Memory B cell (primary cell): ENCODE results near the gene OR10T2.
"Not testable (repeated sequence)": the region's sequence is repeated elsewhere in the genome, so short reads cannot be mapped to it uniquely, and the experiment has no call there.

Experiments
- ATAC-seq: fragments of 150-1000 bp; cut with Tn5 transposase; 2 replicates; pipeline ENCODE4 v1.10.0; 2021; ENCODE audit warnings: low read depth, mild to moderate bottlenecking, moderate library complexity
- DNase-seq, 2 donors: peaks; one replicate each; pipeline ENCODE4 v3.0.0; 2022; ENCODE audit warnings: low spot score in 2 of 2
- H3K27ac Mint-ChIP-seq: one replicate; pipeline ENCODE4 v1.8.0; 2022; ENCODE audit warnings: mild to moderate bottlenecking, moderate library complexity, mixed read lengths
- H3K27me3 Mint-ChIP-seq: one replicate; pipeline ENCODE4 v1.8.0; 2022; ENCODE audit warnings: mixed read lengths
- H3K36me3 Mint-ChIP-seq: one replicate; pipeline ENCODE4 v1.8.0; 2022; ENCODE audit warnings: mild to moderate bottlenecking, mixed read lengths
- H3K4me1 Mint-ChIP-seq: one replicate; pipeline ENCODE4 v1.8.0; 2022; ENCODE audit warnings: mixed read lengths
- H3K4me3 Mint-ChIP-seq: one replicate; pipeline ENCODE4 v1.8.0; 2022; ENCODE audit warnings: mild to moderate bottlenecking, moderate library complexity, mixed read lengths
- H3K9me3 Mint-ChIP-seq: one replicate; pipeline ENCODE4 v1.8.0; 2022; ENCODE audit warnings: mixed read lengths

OR10T2 gene, protein sequence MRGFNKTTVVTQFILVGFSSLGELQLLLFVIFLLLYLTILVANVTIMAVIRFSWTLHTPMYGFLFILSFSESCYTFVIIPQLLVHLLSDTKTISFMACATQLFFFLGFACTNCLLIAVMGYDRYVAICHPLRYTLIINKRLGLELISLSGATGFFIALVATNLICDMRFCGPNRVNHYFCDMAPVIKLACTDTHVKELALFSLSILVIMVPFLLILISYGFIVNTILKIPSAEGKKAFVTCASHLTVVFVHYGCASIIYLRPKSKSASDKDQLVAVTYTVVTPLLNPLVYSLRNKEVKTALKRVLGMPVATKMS

DNA sequence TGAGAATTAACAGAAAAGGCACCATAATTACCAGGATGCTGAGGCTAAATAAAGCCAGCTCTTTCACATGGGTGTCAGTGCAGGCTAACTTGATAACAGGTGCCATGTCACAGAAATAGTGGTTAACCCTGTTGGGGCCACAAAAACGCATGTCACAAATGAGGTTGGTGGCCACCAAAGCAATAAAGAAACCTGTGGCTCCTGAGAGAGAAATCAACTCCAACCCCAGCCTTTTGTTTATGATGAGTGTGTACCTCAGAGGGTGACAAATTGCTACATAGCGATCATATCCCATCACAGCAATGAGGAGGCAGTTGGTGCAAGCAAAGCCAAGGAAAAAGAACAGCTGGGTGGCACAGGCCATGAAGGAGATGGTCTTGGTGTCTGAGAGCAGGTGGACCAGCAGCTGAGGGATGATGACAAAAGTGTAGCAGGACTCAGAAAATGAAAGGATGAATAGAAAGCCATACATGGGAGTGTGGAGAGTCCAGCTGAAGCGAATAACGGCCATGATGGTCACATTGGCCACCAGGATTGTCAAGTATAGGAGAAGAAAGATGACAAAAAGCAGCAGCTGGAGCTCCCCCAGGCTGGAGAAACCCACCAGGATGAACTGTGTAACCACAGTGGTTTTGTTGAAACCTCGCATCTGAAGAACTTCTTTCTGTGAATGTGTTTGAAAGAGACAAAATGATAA lies at the start of gene OR10T2:
Gene OR10T2 (minus strand): TSS at position 649 of the 697 bp plus-strand sequence. CDS start 0 bp downstream, at position 649.
- H3K4me3 Mint-ChIP-seq, result no peak within 1 kb of the TSS
- no peaks in the 10 kb centered on the region for H3K27me3 Mint-ChIP-seq
- H3K9me3 Mint-ChIP-seq, result no peaks in the 10 kb centered on the region
- no peaks in the 10 kb centered on the region for H3K36me3 Mint-ChIP-seq
- DNase-seq (no peak), ATAC-seq (no peak)
- no peak within 1 kb of the TSS for H3K27ac Mint-ChIP-seq
- H3K4me1 Mint-ChIP-seq, result peaks cover 14% of the 10 kb centered on the region

DNA sequence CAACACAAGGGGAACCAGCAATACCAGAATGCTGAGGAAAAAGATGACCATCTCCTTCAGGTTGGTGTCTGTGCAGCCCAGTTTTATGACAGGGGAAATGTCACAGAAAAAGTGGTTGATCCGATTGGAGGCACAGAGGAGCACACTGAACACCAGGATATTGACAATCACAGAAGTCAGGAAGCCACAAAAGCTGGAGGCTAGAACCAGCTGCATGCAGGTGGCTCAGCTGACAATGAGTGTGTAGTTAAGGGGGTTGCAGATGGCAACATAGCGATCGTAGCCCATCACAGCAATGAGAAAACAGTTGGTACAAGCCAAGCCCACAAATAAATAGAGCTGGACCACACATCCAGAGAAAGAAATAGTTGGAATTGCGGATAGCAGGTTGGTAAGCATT lies 46.1 kb upstream of the OR10T2 start:
- DNase-seq, result no peak
- no peak overlapping the region for H3K4me3 Mint-ChIP-seq
- H3K27me3 Mint-ChIP-seq, result peaks cover 9% of the 10 kb centered on the region
- no peak for ATAC-seq
- H3K4me1 Mint-ChIP-seq, result peaks cover 2% of the 10 kb centered on the region
- no peaks in the 10 kb centered on the region for H3K9me3 Mint-ChIP-seq
- H3K27ac Mint-ChIP-seq, result no peak overlapping the region
- no peaks in the 10 kb centered on the region for H3K36me3 Mint-ChIP-seq

DNA sequence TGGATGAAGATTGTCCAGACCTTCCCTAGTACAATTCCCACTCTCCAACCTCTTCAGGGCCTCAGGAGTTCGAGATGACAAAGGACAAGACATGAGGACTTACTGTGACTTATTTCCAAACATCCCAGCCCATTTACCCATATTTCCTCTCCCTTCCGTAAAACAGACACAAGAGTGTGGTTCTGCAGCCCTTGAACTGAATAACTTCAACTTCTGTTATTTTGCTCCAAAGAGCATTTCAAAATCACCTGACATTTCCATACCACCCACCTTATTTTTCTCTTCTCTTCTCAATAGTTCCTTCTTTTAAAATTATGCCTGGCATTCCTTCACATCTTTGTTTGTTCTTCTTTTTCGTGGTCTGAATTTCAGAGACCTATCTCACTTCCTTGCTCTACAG lies 35.5 kb upstream of the OR10T2 start:
- no peak overlapping the region for H3K4me3 Mint-ChIP-seq
- H3K27ac Mint-ChIP-seq, result no peak overlapping the region
- peaks cover 5% of the 10 kb centered on the region for H3K27me3 Mint-ChIP-seq
- H3K9me3 Mint-ChIP-seq, result peaks cover 8% of the 10 kb centered on the region
- no peaks in the 10 kb centered on the region for H3K4me1 Mint-ChIP-seq
- ATAC-seq, result no peak
- peaks cover 5% of the 10 kb centered on the region for H3K36me3 Mint-ChIP-seq
- no peak for DNase-seq

DNA sequence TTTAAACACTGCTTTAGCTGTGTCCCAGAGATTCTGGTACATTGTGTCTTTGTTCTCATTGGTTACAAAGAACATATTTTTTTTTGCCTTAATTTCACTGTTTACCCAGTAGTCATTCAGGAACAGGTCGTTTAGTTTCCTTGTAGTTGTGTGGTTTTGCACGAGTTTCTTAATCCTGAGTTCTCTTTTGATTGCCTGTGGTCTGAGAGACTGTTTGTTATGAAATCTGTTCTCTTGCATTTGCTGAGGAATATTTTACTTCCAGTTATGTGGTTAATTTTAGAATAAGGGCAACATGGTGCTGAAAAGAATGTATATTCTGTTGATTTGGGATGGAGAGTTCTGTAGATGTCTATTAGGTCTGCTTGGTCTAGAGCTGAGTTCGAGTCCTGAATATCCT lies 30.9 kb upstream of the OR10T2 start:
- not testable (repeated sequence) for H3K4me1 Mint-ChIP-seq, H3K27me3 Mint-ChIP-seq, H3K36me3 Mint-ChIP-seq, DNase-seq, H3K27ac Mint-ChIP-seq, H3K4me3 Mint-ChIP-seq, ATAC-seq, H3K9me3 Mint-ChIP-seq

DNA sequence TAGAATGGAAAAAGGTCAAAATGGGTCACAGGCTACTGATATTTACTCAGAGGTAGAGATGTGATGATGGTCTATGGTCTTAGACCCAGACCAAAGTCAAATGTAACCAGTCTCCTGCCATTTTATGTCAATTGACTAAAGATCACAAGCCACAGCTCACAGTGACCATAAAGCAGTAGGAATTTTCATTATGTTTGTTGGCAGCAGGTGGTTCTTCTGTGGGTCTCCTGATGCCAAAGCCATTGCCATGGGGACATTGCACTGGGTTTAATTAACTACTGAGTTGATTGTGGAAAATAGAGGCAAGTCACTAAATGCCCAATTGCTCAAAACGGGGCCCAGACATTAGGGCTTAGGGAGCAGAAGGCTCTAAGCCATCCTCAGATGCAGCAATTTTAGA lies 26.9 kb upstream of the OR10T2 start, which contains the start of gene OR10K2:
Gene OR10K2 (minus strand): TSS at position 101 of the 400 bp plus-strand sequence. CDS start 5,371 bp downstream, outside the sequence.
- Mint-ChIP-seq H3K27me3 (peaks cover 2% of the 10 kb centered on the region), H3K36me3 (peaks cover 2% of the 10 kb centered on the region), H3K9me3 (peaks cover 5% of the 10 kb centered on the region), H3K4me1 (no peaks in the 10 kb centered on the region), H3K27ac (no peak within 1 kb of the TSS), H3K4me3 (no peak within 1 kb of the TSS)
- DNase-seq, result no peak
- no peak for ATAC-seq

DNA sequence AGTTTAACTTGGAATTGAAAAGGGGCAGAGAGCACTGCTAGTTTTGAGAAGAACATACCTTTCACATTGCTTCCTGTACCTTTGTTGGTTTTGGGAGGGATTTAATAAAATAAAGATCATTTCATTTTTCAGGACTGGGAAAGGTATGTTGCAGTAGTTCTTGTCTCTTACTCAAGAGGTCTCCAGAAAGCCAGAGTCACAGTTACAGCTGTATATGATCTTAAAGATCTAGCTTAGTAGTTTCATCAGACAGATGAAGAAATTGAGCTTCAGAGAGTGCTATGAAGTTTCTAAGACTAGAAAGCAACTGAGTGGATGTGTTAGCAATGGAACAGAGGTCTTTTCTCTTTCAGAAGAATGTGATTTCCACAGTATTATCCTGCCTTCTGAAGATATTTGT lies 25.8 kb upstream of the OR10T2 start:
- no peak for DNase-seq
- Mint-ChIP-seq H3K4me1 (no peaks in the 10 kb centered on the region), H3K36me3 (peaks cover 2% of the 10 kb centered on the region), H3K27me3 (no peaks in the 10 kb centered on the region), H3K9me3 (peaks cover 2% of the 10 kb centered on the region), H3K4me3 (no peak overlapping the region), H3K27ac (no peak overlapping the region)
- no peak for ATAC-seq

DNA sequence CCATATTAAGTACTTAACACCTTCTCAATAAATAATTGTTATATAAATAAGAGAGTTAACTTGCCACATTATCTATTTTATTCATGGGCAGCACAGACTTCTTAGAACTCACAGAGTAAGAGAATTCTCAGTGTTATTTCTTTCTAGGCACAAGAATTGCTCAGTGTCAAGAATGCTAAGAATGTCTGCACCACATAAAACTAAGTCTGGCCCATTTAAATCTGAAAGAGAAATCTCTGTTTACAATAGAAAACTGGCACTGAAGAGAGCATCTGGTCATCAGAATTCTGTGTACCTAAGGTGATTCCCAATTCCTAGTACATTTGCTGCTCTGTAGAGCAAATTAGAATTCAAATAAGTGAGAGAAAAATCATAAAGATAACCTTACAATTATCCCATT lies 22.9 kb upstream of the OR10T2 start:
- no peak overlapping the region for H3K27ac Mint-ChIP-seq
- DNase-seq (no peak), ATAC-seq (no peak)
- H3K36me3 Mint-ChIP-seq, result no peaks in the 10 kb centered on the region
- H3K9me3 Mint-ChIP-seq, result no peaks in the 10 kb centered on the region
- H3K27me3 Mint-ChIP-seq, result no peaks in the 10 kb centered on the region
- H3K4me1 Mint-ChIP-seq, result no peaks in the 10 kb centered on the region
- H3K4me3 Mint-ChIP-seq, result no peak overlapping the region

DNA sequence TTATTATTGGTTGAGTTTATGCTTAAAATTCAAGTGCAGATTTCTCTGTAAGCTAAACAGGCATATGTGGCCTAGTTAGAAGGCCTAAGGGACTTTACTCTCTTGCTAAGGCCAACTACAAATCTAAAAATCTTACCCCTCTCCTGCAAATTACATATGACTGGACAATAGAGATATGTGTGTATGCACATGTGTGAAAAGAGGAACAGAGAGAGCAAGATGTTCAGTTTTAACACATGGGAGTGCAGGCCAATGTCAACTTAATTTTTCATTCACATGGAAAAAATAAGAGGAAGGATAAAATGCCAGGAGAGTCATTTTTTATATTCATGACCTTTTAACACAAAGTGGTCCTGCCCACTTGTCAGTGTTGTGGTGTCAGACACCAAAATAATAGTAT lies 18.3 kb upstream of the OR10T2 start:
- ATAC-seq, result no peak
- Mint-ChIP-seq H3K36me3 (no peaks in the 10 kb centered on the region), H3K4me1 (no peaks in the 10 kb centered on the region), H3K27me3 (no peaks in the 10 kb centered on the region), H3K27ac (no peak overlapping the region), H3K9me3 (no peaks in the 10 kb centered on the region), H3K4me3 (no peak overlapping the region)
- DNase-seq, result no peak

DNA sequence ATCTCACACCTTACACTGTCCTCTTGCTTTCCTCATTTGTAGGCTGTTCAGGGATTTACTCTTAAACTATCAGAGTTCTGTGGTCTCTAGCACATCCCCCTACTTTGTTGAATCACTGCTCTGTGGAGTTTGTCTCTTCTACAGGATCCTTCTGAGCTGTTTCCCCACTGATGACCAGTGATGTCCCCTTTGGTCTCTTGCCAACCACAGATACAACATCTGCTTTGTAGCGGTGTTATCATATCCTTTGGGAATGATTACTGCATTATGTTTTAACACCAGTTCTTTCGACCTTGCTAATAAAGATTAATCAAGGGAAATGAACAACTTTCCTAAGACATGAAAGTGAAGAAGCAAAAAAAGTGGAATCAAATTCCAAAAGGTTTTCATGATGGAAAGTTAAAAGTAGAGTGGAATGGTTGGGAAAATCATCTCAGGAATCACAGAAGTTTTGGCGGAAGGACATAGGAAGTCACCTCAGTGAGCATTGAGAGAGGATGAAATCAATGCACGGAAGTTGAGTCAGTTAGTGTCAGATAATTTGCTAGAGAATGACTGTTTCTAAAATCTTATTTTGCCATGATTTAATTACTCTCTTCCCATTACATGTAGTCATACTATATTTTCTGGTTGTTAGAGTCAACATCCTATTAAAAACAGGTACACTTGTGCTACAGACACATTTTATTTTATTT lies 15.5 kb upstream of the OR10T2 start:
- Mint-ChIP-seq H3K4me3 (no peak overlapping the region), H3K36me3 (no peaks in the 10 kb centered on the region), H3K27ac (no peak overlapping the region), H3K9me3 (no peaks in the 10 kb centered on the region), H3K4me1 (no peaks in the 10 kb centered on the region), H3K27me3 (no peaks in the 10 kb centered on the region)
- no peak for ATAC-seq
- DNase-seq, result no peak

DNA sequence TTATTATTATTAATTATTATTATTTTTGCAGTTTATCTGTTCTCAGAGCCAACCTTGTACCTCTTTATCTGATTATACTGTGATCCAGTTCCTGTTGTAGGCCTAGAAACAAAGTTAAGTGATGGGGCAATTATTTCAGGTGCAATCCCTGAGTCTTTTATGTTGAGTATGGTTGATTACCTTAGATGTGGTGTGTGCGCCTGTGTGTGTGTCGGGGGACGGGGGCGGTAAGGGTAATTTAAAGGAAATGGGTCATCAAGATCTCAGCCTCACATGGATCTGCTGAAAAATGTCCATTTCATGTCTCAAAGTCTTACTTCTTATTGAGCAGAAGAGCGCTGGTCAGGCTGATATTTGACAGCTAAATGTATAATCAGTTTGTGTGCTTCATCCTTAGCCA lies 7.8 kb upstream of the OR10T2 start:
- no peaks in the 10 kb centered on the region for H3K36me3 Mint-ChIP-seq
- no peak for DNase-seq
- no peaks in the 10 kb centered on the region for H3K27me3 Mint-ChIP-seq
- no peaks in the 10 kb centered on the region for H3K4me1 Mint-ChIP-seq
- no peak overlapping the region for H3K27ac Mint-ChIP-seq
- ATAC-seq, result no peak
- H3K4me3 Mint-ChIP-seq, result no peak overlapping the region
- H3K9me3 Mint-ChIP-seq, result no peaks in the 10 kb centered on the region

DNA sequence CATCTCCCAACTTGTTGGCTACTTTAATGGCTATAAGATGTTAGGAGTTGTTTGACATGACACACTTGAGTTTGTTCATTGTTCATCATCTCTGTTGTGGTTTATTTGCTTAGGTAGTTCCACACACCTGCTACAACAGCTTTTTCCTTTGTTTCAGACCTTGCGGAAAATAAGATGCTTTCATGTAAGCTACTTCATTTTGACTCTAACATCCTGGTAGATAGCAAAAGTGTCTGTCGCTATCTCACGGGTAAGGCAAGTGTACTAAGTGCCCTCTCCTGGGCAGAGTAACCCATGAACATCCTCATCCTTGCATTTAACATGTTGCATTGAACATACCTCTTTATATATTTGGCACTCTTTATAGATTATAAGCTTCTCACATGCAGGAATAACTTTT lies 1.6 kb upstream of the OR10T2 start:
- H3K36me3 Mint-ChIP-seq, result no peaks in the 10 kb centered on the region
- H3K27me3 Mint-ChIP-seq, result no peaks in the 10 kb centered on the region
- H3K9me3 Mint-ChIP-seq, result no peaks in the 10 kb centered on the region
- H3K27ac Mint-ChIP-seq, result no peak overlapping the region
- H3K4me1 Mint-ChIP-seq, result peaks cover 6% of the 10 kb centered on the region
- ATAC-seq (no peak), DNase-seq (no peak)
- H3K4me3 Mint-ChIP-seq, result no peak overlapping the region

DNA sequence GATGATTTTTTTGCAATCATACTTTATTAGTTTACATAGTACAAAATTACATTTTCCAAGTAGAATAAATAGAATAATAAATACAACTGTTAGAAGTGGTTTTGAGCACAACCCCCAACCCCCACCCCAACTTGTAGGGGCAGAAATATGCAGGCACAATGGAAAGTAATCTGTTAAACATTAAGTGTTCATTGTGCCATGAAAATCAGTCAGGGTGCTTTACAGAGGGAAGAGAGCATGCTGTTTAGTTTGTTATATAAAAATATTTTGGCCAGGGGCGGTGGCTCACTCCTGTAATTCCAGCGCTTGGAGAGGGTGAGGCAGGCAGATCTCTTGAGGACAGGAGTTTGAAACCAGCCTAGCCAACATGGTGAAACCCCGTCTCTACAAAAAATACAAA lies 2.6 kb downstream of the OR10T2 start:
- no peak overlapping the region for H3K27ac Mint-ChIP-seq
- peaks cover 14% of the 10 kb centered on the region for H3K4me1 Mint-ChIP-seq
- H3K9me3 Mint-ChIP-seq, result peaks cover 2% of the 10 kb centered on the region
- H3K4me3 Mint-ChIP-seq, result no peak overlapping the region
- ATAC-seq (no peak), DNase-seq (no peak)
- no peaks in the 10 kb centered on the region for H3K27me3 Mint-ChIP-seq
- H3K36me3 Mint-ChIP-seq, result no peaks in the 10 kb centered on the region

DNA sequence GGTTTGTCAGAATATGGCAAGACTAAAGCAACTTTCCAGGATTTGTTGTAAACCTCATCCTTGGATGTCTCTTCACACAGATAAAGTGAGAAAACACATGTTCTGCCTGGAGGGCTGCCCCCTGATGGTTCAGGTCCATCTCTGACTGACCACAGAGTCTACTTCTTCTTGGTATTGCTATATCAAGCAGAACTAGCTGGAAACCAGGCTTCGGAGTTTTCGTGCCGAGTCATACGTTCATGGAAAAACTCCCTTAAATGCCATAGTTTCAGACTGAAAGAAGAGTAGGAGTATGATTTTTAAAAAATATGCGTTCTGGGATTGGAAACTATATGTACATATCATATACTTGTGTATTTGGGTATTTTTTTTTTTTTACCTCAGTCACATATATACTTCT lies 5.8 kb downstream of the OR10T2 start:
- ATAC-seq (no peak), DNase-seq (no peak)
- peaks cover 2% of the 10 kb centered on the region for H3K9me3 Mint-ChIP-seq
- no peaks in the 10 kb centered on the region for H3K27me3 Mint-ChIP-seq
- no peak overlapping the region for H3K4me3 Mint-ChIP-seq
- peaks cover 10% of the 10 kb centered on the region for H3K4me1 Mint-ChIP-seq
- H3K36me3 Mint-ChIP-seq, result no peaks in the 10 kb centered on the region
- no peak overlapping the region for H3K27ac Mint-ChIP-seq

DNA sequence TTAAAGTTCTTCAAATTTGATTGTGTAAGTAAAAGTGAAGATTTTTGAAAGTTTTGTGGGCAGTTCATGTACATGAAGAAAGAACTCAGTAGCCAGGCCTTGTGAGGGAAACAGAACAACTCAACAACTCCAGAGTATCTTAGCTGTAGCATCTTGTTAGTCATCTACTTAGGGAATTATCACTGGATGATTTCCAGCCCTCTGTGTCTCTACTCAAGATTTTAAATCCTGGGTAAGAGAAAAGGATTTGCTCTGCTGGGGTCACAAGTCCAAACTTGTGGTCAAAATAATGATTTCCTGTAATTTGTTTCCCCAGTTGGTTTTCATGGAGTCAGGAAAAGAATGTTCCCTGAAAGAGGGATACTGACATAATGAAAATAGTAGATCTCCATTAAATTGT lies 8.2 kb downstream of the OR10T2 start:
- peaks cover 3% of the 10 kb centered on the region for H3K9me3 Mint-ChIP-seq
- H3K36me3 Mint-ChIP-seq, result no peaks in the 10 kb centered on the region

More for the DNA sequence above, 8.2 kb downstream of the OR10T2 start:
- Mint-ChIP-seq H3K4me3 (no peak overlapping the region), H3K27me3 (no peaks in the 10 kb centered on the region), H3K4me1 (peaks cover 10% of the 10 kb centered on the region), H3K27ac (no peak overlapping the region)
- DNase-seq (no peak), ATAC-seq (no peak)
